IPS DF 6.9 (cell line): ENCODE measurements around the gene LYSMD1.

Source experiments
- DNase-seq: peaks from one replicate; pipeline ENCODE4 v3.0.0-alpha.2; 2013; ENCODE audit warnings: low read depth, low spot score
- H3K27ac ChIP-seq: one replicate; pipeline ENCODE4 v1.5.1; 2013; ENCODE audit warnings: low read length, control low read depth
- H3K27me3 ChIP-seq: 2 replicates; pipeline ENCODE4 v1.6.1; 2013; ENCODE audit warnings: mild to moderate bottlenecking, low read length; ENCODE audit not compliant: control insufficient read depth, insufficient read depth
- H3K36me3 ChIP-seq: 2 replicates; pipeline ENCODE4 v1.6.1; 2013; ENCODE audit warnings: low read length; ENCODE audit not compliant: control insufficient read depth, insufficient read depth
- H3K4me1 ChIP-seq: 2 replicates; pipeline ENCODE4 v1.6.1; 2013; ENCODE audit warnings: low read length; ENCODE audit not compliant: control insufficient read depth, insufficient read depth
- H3K4me3 ChIP-seq: 2 replicates; pipeline ENCODE4 v1.5.1; 2013; ENCODE audit warnings: mild to moderate bottlenecking, low read length
- H3K9me3 ChIP-seq: 2 replicates; pipeline ENCODE4 v1.6.1; 2013; ENCODE audit warnings: low read length, inconsistent platforms; ENCODE audit not compliant: control insufficient read depth, insufficient read depth
- WGBS: extraction: QIAGEN DNeasy Blood & Tissue Kit; methylation state at CpG from one replicate; pipeline ENCODE4 v1.1.7; 2013; ENCODE audit warnings: mixed read lengths, missing lambda C conversion rate; ENCODE audit not compliant: insufficient read length, insufficient coverage; 5-methylcytosine and 5-hydroxymethylcytosine counted together

LYSMD1 gene

GRCh38 chr1:151175041-151175741 lies 9.5 kb upstream of the LYSMD1 start:
- Histone ChIP-seq H3K27ac (no peak overlapping the region), H3K27me3 (no peaks in the 10 kb centered on the region), H3K36me3 (peaks cover 10% of the 10 kb centered on the region; the same call in 1 of the 2 replicates), H3K4me1 (no peaks in the 10 kb centered on the region), H3K9me3 (no peaks in the 10 kb centered on the region), H3K4me3 (no peak overlapping the region)
- WGBS = no CpG with 5 or more reads among the region's 6 CpGs
- DNase-seq = no peak

- no peak for DNase-seq
- Histone ChIP-seq H3K36me3 (0 out of 2 replicates have a peak, but pooled peaks cover 2% of the 10 kb centered on the region), H3K9me3 (no peaks in the 10 kb centered on the region), H3K4me3 (no peak overlapping the region), H3K27ac (no peak overlapping the region), H3K4me1 (no peaks in the 10 kb centered on the region), H3K27me3 (no peaks in the 10 kb centered on the region)
- WGBS = no CpG with 5 or more reads among the region's 5 CpGs
These were observed 5.5 kb upstream of the LYSMD1 start for GRCh38 chr1:151171190-151171589.

DNA sequence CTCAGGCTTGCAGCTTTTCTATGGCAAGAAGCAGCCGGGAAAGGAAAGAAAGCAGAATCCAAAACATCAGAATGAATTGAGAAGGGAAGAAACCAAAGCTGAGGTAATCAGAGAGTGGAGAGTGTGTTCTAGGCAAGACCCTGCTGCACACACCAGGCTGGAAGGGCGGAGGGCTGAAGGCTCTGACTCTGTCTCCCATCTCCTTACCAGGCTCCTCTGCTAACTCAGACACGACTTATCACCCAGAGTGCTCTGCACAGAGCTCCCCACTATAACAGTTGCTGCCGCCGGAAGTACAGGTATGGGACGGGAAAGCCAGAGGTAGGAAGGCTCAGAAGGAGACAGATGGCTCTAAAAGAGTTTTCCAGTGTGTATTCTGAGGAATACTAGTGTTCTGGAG lies 1.4 kb upstream of the LYSMD1 start:
- DNase-seq = no peak
- Histone ChIP-seq H3K9me3 (no peaks in the 10 kb centered on the region), H3K4me1 (no peaks in the 10 kb centered on the region), H3K36me3 (no peaks in the 10 kb centered on the region), H3K27ac (no peak overlapping the region), H3K27me3 (no peaks in the 10 kb centered on the region), H3K4me3 (no peak overlapping the region; the same call in 1 of the 2 replicates)
- no CpG with 5 or more reads among the region's 6 CpGs for WGBS

GRCh38 chr1:151166505-151166956 lies 829 bp upstream of the LYSMD1 start:
- H3K9me3 ChIP-seq = no peaks in the 10 kb centered on the region
- no peaks in the 10 kb centered on the region for H3K36me3 ChIP-seq
- DNase-seq = no peak
- peak overlapping the region; percentile 72; the same call in 1 of the 2 replicates for H3K4me3 ChIP-seq
- WGBS = no CpG with 5 or more reads among the region's 15 CpGs
- no peak overlapping the region for H3K27ac ChIP-seq
- no peaks in the 10 kb centered on the region for H3K4me1 ChIP-seq
- no peaks in the 10 kb centered on the region for H3K27me3 ChIP-seq

- H3K36me3 ChIP-seq = no peaks in the 10 kb centered on the region; the same call in 1 of the 2 replicates
- H3K4me3 ChIP-seq = peak overlapping the region; percentile 45; the same call in 1 of the 2 replicates
- DNase-seq = no peak
- WGBS = no CpG with 5 or more reads among the region's 15 CpGs
- H3K4me1 ChIP-seq = no peaks in the 10 kb centered on the region
- H3K9me3 ChIP-seq = no peaks in the 10 kb centered on the region
- H3K27ac ChIP-seq = no peak overlapping the region
- no peaks in the 10 kb centered on the region for H3K27me3 ChIP-seq
These were observed 393 bp downstream of the LYSMD1 start for GRCh38 chr1:151165281-151165737.

- H3K4me3 ChIP-seq = peak overlapping the region; percentile 45; the same call in 1 of the 2 replicates
- no peak overlapping the region for H3K27ac ChIP-seq
- no peaks in the 10 kb centered on the region; the same call in 1 of the 2 replicates for H3K36me3 ChIP-seq
- H3K4me1 ChIP-seq = no peaks in the 10 kb centered on the region
- no peak for DNase-seq
- H3K27me3 ChIP-seq = no peaks in the 10 kb centered on the region
- no CpG with 5 or more reads among the region's 11 CpGs for WGBS
- H3K9me3 ChIP-seq = no peaks in the 10 kb centered on the region
These were observed 896 bp downstream of the LYSMD1 start for GRCh38 chr1:151164732-151165280.

DNA sequence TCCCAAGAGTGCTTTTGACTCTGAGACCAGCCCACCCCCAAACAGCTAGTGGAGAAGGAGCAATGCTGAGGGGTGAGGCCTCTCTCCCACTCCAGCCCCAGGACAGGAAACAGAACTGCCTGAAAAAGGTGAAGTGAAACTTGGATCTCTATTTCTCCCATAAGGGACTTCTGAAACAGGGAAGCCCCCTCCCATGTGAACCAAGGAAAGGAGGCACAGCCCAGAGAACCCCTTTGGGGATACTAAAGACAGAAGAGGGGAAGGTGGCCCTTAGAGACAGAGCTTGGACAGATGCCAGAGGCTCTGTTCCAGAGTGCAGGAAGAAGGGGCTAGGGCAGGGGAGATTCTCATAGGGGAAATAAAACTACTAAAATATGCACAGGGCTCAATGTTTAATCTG lies 6.3 kb downstream of the LYSMD1 start:
- Histone ChIP-seq H3K36me3 (peaks cover 4% of the 10 kb centered on the region; the same call in 1 of the 2 replicates), H3K4me3 (no peak overlapping the region), H3K27me3 (no peaks in the 10 kb centered on the region), H3K27ac (no peak overlapping the region), H3K9me3 (no peaks in the 10 kb centered on the region), H3K4me1 (no peaks in the 10 kb centered on the region)
- DNase-seq = no peak

- Histone ChIP-seq H3K9me3 (no peaks in the 10 kb centered on the region), H3K4me3 (no peak overlapping the region), H3K36me3 (peaks cover 4% of the 10 kb centered on the region; the same call in 1 of the 2 replicates), H3K4me1 (no peaks in the 10 kb centered on the region), H3K27me3 (no peaks in the 10 kb centered on the region), H3K27ac (no peak overlapping the region)
- no peak for DNase-seq
- WGBS = no CpG with 5 or more reads among the region's 22 CpGs
These were observed 6.9 kb downstream of the LYSMD1 start for GRCh38 chr1:151158751-151159251.

DNA sequence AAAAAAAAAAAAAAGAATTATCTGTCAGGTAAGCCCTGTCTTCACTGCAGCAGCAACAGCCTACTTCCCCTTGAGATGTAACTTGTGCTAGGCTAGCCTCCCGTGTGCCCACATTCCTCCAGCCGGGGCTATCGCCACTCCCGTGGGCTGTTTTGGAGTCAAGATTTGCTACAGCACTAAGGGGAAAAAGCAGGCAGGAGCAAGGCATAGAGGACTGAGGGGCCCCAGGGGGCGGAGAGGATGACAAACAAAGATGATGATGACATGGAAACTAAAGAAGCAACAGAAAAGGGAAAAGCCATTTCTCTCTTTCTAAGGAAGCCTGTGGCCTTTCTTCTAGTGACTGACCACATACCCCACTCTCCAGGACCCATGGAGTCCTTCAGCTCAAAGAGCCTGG lies 7.4 kb downstream of the LYSMD1 start:
- Histone ChIP-seq H3K4me3 (no peak overlapping the region), H3K36me3 (peaks cover 4% of the 10 kb centered on the region; the same call in 1 of the 2 replicates), H3K27ac (no peak overlapping the region), H3K4me1 (no peaks in the 10 kb centered on the region), H3K9me3 (no peaks in the 10 kb centered on the region), H3K27me3 (no peaks in the 10 kb centered on the region)
- no peak for DNase-seq
- no CpG with 5 or more reads among the region's 5 CpGs for WGBS

DNA sequence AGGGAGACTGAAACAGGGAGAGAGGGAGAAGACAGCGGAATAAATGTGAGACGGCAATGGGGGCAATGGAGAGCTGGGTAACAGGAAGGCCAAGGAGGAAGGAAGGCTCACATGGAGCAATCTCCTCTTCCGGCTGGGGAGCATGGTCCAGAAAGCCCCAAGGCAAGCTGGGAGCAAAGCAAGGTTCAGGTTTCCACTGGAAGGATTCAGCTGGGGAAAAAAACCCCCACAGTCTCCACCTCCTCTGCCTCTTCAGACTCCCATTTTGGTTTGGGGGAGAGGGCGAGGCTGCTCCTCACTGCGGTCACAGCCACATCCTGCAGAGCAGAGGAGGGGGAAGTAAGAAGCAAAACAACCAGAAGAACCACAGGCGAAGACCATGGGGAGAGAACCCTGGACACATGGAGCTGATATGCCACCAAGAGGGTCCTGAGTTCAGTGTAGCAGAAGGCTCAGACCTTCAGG lies 8.6 kb downstream of the LYSMD1 start:
- no peaks in the 10 kb centered on the region for H3K27me3 ChIP-seq
- H3K27ac ChIP-seq = no peak overlapping the region
- peaks cover 4% of the 10 kb centered on the region; the same call in 1 of the 2 replicates for H3K36me3 ChIP-seq
- no peak overlapping the region for H3K4me3 ChIP-seq
- H3K9me3 ChIP-seq = no peaks in the 10 kb centered on the region
- no peaks in the 10 kb centered on the region for H3K4me1 ChIP-seq
- no peak for DNase-seq
- WGBS = no CpG with 5 or more reads among the region's 6 CpGs
